K562 (cell line): ENCODE data around the gene CLPSL1. TPM values are rescaled to one million over a fixed set of nuclear protein-coding genes. Genes with fewer than 3 reads are reported as not detected.

Experiments
- polyA plus RNA-seq, 8 experiments: library from polyadenylated mRNA; depleted of rRNA in 4 of 8; stranded (reverse) in 5 of 8; unstranded in 3 of 8; fragments of >200 nt; fragmentation: Nextera tagmentation in 2 of 8; fragmentation: Illumina TruSeq in 1 of 8; extraction: Ambion mirVana in 2 of 8; extraction: Trizol in 1 of 8; gene quantifications; 2 replicates each; pipeline versions ENCODE4 v1.2.1 to v1.2.3, GENCODE V29; 2011 to 2014; ENCODE audit warnings: inconsistent platforms in 1 of 8, missing spikeins in 1 of 8
- total RNA-seq, 7 experiments: library from RNA; depleted of rRNA in 6 of 7; stranded (reverse); fragments of >200 nt in 6 of 7; fragmentation: Illumina TruSeq in 2 of 7; extraction: Trizol in 2 of 7; gene quantifications; 2 replicates each; pipeline versions ENCODE4 v1.2.1 to v1.2.3, GENCODE V29; 2011 to 2021; ENCODE audit warnings: low replicate concordance in 1 of 7

The CLPSL1 gene
- total and polyA plus RNA-seq, 9 of the 15 experiments (the other 6 are each of a cell fraction or from before 2014, with no cell fraction given), result not detected

Other genes starting within 250 kb of the CLPSL1 start
Only the 7 nearest of the 8 such genes appear.
- gene FKBP5, start 92.1 kb upstream of the CLPSL1 start, total RNA-seq (2014; rRNA removed), result 75.0 and 82.8 TPM in 2 replicates
- gene FKBP5, start 92.1 kb upstream of the CLPSL1 start, total RNA-seq (2014; rRNA removed; fragmentation: Illumina TruSeq; extraction: Trizol), result 54.2 and 65.9 TPM in 2 replicates
- 39.9 and 43.8 TPM in 2 replicates for gene FKBP5, start 92.1 kb upstream of the CLPSL1 start, total RNA-seq (2015; rRNA removed; fragmentation: Illumina TruSeq; extraction: Trizol)
- gene FKBP5, start 92.1 kb upstream of the CLPSL1 start, total RNA-seq (2021), result 92.0 and 104 TPM in 2 replicates
- gene FKBP5, start 92.1 kb upstream of the CLPSL1 start, polyA plus RNA-seq (2011; rRNA removed), result 59.7 and 86.1 TPM in 2 replicates
- gene FKBP5, start 92.1 kb upstream of the CLPSL1 start, polyA plus RNA-seq (2014; fragmentation: Illumina TruSeq; extraction: Trizol), result 128 and 151 TPM in 2 replicates
- gene FKBP5, start 92.1 kb upstream of the CLPSL1 start, polyA plus RNA-seq (2014; fragmentation: Nextera tagmentation; extraction: Ambion mirVana), result 10 to 100 TPM; 32.7 to 46.1 TPM
- 76.6 and 76.8 TPM in 2 replicates for gene FKBP5, start 92.1 kb upstream of the CLPSL1 start, polyA plus RNA-seq (2014; rRNA removed)
- gene ARMC12, start 44.0 kb upstream of the CLPSL1 start, total RNA-seq (2014; rRNA removed), result 0.09 TPM in 1 of 2 replicates, not detected in the other
- 0.36 TPM in 1 of 2 replicates, not detected in the other for gene ARMC12, start 44.0 kb upstream of the CLPSL1 start, total RNA-seq (2014; rRNA removed; fragmentation: Illumina TruSeq; extraction: Trizol)
- gene ARMC12, start 44.0 kb upstream of the CLPSL1 start, total RNA-seq (2015; rRNA removed; fragmentation: Illumina TruSeq; extraction: Trizol), result not detected in 2 replicates
- gene ARMC12, start 44.0 kb upstream of the CLPSL1 start, total RNA-seq (2021), result 0.13 and 0.35 TPM in 2 replicates
- 0.26 and 0.45 TPM in 2 replicates for gene ARMC12, start 44.0 kb upstream of the CLPSL1 start, polyA plus RNA-seq (2011; rRNA removed)
- gene ARMC12, start 44.0 kb upstream of the CLPSL1 start, polyA plus RNA-seq (2014; fragmentation: Illumina TruSeq; extraction: Trizol), result 0.36 TPM in 1 of 2 replicates, not detected in the other
- gene ARMC12, start 44.0 kb upstream of the CLPSL1 start, polyA plus RNA-seq (2014; fragmentation: Nextera tagmentation; extraction: Ambion mirVana), result under 1 TPM in 1 of 2 experiments, not detected in 1; 0.13 TPM
- 0.58 TPM in 1 of 2 replicates, not detected in the other for gene ARMC12, start 44.0 kb upstream of the CLPSL1 start, polyA plus RNA-seq (2014; rRNA removed)
- not detected in 2 replicates for gene CLPSL2, start 4.4 kb upstream of the CLPSL1 start, total RNA-seq (2014; rRNA removed)
- not detected in 2 replicates for gene CLPSL2, start 4.4 kb upstream of the CLPSL1 start, total RNA-seq (2014; rRNA removed; fragmentation: Illumina TruSeq; extraction: Trizol)
- gene CLPSL2, start 4.4 kb upstream of the CLPSL1 start, total RNA-seq (2015; rRNA removed; fragmentation: Illumina TruSeq; extraction: Trizol), result not detected in 2 replicates
- gene CLPSL2, start 4.4 kb upstream of the CLPSL1 start, total RNA-seq (2021), result not detected in 2 replicates
- not detected in 2 replicates for gene CLPSL2, start 4.4 kb upstream of the CLPSL1 start, polyA plus RNA-seq (2011; rRNA removed)
- not detected in 2 replicates for gene CLPSL2, start 4.4 kb upstream of the CLPSL1 start, polyA plus RNA-seq (2014; fragmentation: Illumina TruSeq; extraction: Trizol)
- gene CLPSL2, start 4.4 kb upstream of the CLPSL1 start, polyA plus RNA-seq (2014; fragmentation: Nextera tagmentation; extraction: Ambion mirVana), result not detected
- not detected in 2 replicates for gene CLPSL2, start 4.4 kb upstream of the CLPSL1 start, polyA plus RNA-seq (2014; rRNA removed)
- not detected in 2 replicates for gene CLPS, start 16.3 kb downstream of the CLPSL1 start, total RNA-seq (2014; rRNA removed)
- not detected in 2 replicates for gene CLPS, start 16.3 kb downstream of the CLPSL1 start, total RNA-seq (2014; rRNA removed; fragmentation: Illumina TruSeq; extraction: Trizol)
- not detected in 2 replicates for gene CLPS, start 16.3 kb downstream of the CLPSL1 start, total RNA-seq (2015; rRNA removed; fragmentation: Illumina TruSeq; extraction: Trizol)
- gene CLPS, start 16.3 kb downstream of the CLPSL1 start, total RNA-seq (2021), result 2.4 and 2.9 TPM in 2 replicates
- not detected in 2 replicates for gene CLPS, start 16.3 kb downstream of the CLPSL1 start, polyA plus RNA-seq (2011; rRNA removed)
- not detected in 2 replicates for gene CLPS, start 16.3 kb downstream of the CLPSL1 start, polyA plus RNA-seq (2014; fragmentation: Illumina TruSeq; extraction: Trizol)
- not detected for gene CLPS, start 16.3 kb downstream of the CLPSL1 start, polyA plus RNA-seq (2014; fragmentation: Nextera tagmentation; extraction: Ambion mirVana)
- not detected in 2 replicates for gene CLPS, start 16.3 kb downstream of the CLPSL1 start, polyA plus RNA-seq (2014; rRNA removed)
- not detected in 2 replicates for gene LHFPL5, start 24.3 kb downstream of the CLPSL1 start, total RNA-seq (2014; rRNA removed)
- gene LHFPL5, start 24.3 kb downstream of the CLPSL1 start, total RNA-seq (2014; rRNA removed; fragmentation: Illumina TruSeq; extraction: Trizol), result not detected in 2 replicates
- gene LHFPL5, start 24.3 kb downstream of the CLPSL1 start, total RNA-seq (2015; rRNA removed; fragmentation: Illumina TruSeq; extraction: Trizol), result not detected in 2 replicates
- not detected in 2 replicates for gene LHFPL5, start 24.3 kb downstream of the CLPSL1 start, total RNA-seq (2021)
- gene LHFPL5, start 24.3 kb downstream of the CLPSL1 start, polyA plus RNA-seq (2011; rRNA removed), result not detected in 2 replicates
- gene LHFPL5, start 24.3 kb downstream of the CLPSL1 start, polyA plus RNA-seq (2014; fragmentation: Illumina TruSeq; extraction: Trizol), result not detected in 2 replicates
- gene LHFPL5, start 24.3 kb downstream of the CLPSL1 start, polyA plus RNA-seq (2014; fragmentation: Nextera tagmentation; extraction: Ambion mirVana), result not detected
- gene LHFPL5, start 24.3 kb downstream of the CLPSL1 start, polyA plus RNA-seq (2014; rRNA removed), result not detected in 2 replicates
- gene SRPK1, start 140.1 kb downstream of the CLPSL1 start, total RNA-seq (2014; rRNA removed), result 150 and 159 TPM in 2 replicates
- 185 and 195 TPM in 2 replicates for gene SRPK1, start 140.1 kb downstream of the CLPSL1 start, total RNA-seq (2014; rRNA removed; fragmentation: Illumina TruSeq; extraction: Trizol)
- 164 and 183 TPM in 2 replicates for gene SRPK1, start 140.1 kb downstream of the CLPSL1 start, total RNA-seq (2015; rRNA removed; fragmentation: Illumina TruSeq; extraction: Trizol)
- gene SRPK1, start 140.1 kb downstream of the CLPSL1 start, total RNA-seq (2021), result 155 and 160 TPM in 2 replicates
- 95.8 and 140 TPM in 2 replicates for gene SRPK1, start 140.1 kb downstream of the CLPSL1 start, polyA plus RNA-seq (2011; rRNA removed)
- 134 and 167 TPM in 2 replicates for gene SRPK1, start 140.1 kb downstream of the CLPSL1 start, polyA plus RNA-seq (2014; fragmentation: Illumina TruSeq; extraction: Trizol)
- 100 to 1,000 TPM in 1 of 2 experiments, 10 to 100 TPM in 1; 99.6 to 164 TPM for gene SRPK1, start 140.1 kb downstream of the CLPSL1 start, polyA plus RNA-seq (2014; fragmentation: Nextera tagmentation; extraction: Ambion mirVana)
- gene SRPK1, start 140.1 kb downstream of the CLPSL1 start, polyA plus RNA-seq (2014; rRNA removed), result 116 and 135 TPM in 2 replicates
- not detected in 2 replicates for gene SLC26A8, start 243.6 kb downstream of the CLPSL1 start, total RNA-seq (2014; rRNA removed)
- not detected in 2 replicates for gene SLC26A8, start 243.6 kb downstream of the CLPSL1 start, total RNA-seq (2014; rRNA removed; fragmentation: Illumina TruSeq; extraction: Trizol)
- not detected in 2 replicates for gene SLC26A8, start 243.6 kb downstream of the CLPSL1 start, total RNA-seq (2015; rRNA removed; fragmentation: Illumina TruSeq; extraction: Trizol)
- not detected in 2 replicates for gene SLC26A8, start 243.6 kb downstream of the CLPSL1 start, total RNA-seq (2021)
- not detected in 2 replicates for gene SLC26A8, start 243.6 kb downstream of the CLPSL1 start, polyA plus RNA-seq (2011; rRNA removed)
- gene SLC26A8, start 243.6 kb downstream of the CLPSL1 start, polyA plus RNA-seq (2014; fragmentation: Illumina TruSeq; extraction: Trizol), result not detected in 2 replicates
- gene SLC26A8, start 243.6 kb downstream of the CLPSL1 start, polyA plus RNA-seq (2014; fragmentation: Nextera tagmentation; extraction: Ambion mirVana), result not detected
- gene SLC26A8, start 243.6 kb downstream of the CLPSL1 start, polyA plus RNA-seq (2014; rRNA removed), result not detected in 2 replicates